Right atrium auricular region (tissue), 2 donors: Measurements from ENCODE around the gene COL11A2. TPM values are rescaled to one million over a fixed set of nuclear protein-coding genes. Genes with fewer than 3 reads are reported as not detected.

ENCODE experiments used
- DNase-seq: peaks from one replicate; pipeline ENCODE4 v3.0.0-alpha.2; 2019; ENCODE audit warnings: low spot score
- H3K27ac ChIP-seq, 2 donors: fragments of 200-600 bp; sonication (generic); 1 replicate in 1 of 2; 2 replicates in 1 of 2; pipeline ENCODE4 v1.5.1; 2016 to 2019
- H3K27me3 ChIP-seq, 2 donors: fragments of 200-600 bp; sonication (generic); one replicate each; pipeline versions ENCODE4 v1.5.1 to v1.6.0; 2017 to 2019
- H3K36me3 ChIP-seq: fragments of 200-600 bp; sonication (generic); one replicate; pipeline ENCODE4 v1.5.1; 2016
- H3K4me1 ChIP-seq, 2 donors: fragments of 200-600 bp; sonication (generic); one replicate each; pipeline versions ENCODE4 v1.5.1 to v1.6.0; 2017 to 2019
- H3K4me3 ChIP-seq, 2 donors: fragments of 200-600 bp; sonication (generic); 1 replicate in 1 of 2; 2 replicates in 1 of 2; pipeline ENCODE4 v1.5.1; 2017 to 2019; ENCODE audit warnings: mild to moderate bottlenecking in 1 of 2, moderate library complexity in 1 of 2
- H3K9me3 ChIP-seq, 2 donors: fragments of 200-600 bp; sonication (generic); one replicate each; pipeline ENCODE4 v1.5.1; 2019
- CTCF ChIP-seq, 2 donors: fragments of 200-600 bp; sonication (generic); IDR thresholded peaks; one replicate each; pipeline ENCODE4 v1.5.1; 2019; ENCODE audit warnings: antibody characterized with exemption in 2 of 2
- total RNA-seq, 2 donors: library from RNA; depleted of rRNA; stranded (reverse); fragments of >200 nt; gene quantifications; one replicate each; pipeline ENCODE4 v1.1.0, GENCODE V29; 2016

COL11A2 gene
- total RNA-seq, 2 donors from 2014 or later = 0.63 to 1.5 TPM

GRCh38 chr6:33217681-33218080 is 25.4 kb upstream of the COL11A2 start:
- TF ChIP-seq CTCF (IDR thresholded peaks at IDR 0.05) = no peak
- Histone ChIP-seq H3K27ac (no peak overlapping the region), H3K27me3 (no peaks in the 10 kb centered on the region), H3K4me1 (peaks cover 0 to 14% of the 10 kb centered on the region in 2 donors), H3K36me3 (no peaks in the 10 kb centered on the region), H3K9me3 (no peaks in the 10 kb centered on the region), H3K4me3 (no peak overlapping the region)
- no peak for DNase-seq

DNA sequence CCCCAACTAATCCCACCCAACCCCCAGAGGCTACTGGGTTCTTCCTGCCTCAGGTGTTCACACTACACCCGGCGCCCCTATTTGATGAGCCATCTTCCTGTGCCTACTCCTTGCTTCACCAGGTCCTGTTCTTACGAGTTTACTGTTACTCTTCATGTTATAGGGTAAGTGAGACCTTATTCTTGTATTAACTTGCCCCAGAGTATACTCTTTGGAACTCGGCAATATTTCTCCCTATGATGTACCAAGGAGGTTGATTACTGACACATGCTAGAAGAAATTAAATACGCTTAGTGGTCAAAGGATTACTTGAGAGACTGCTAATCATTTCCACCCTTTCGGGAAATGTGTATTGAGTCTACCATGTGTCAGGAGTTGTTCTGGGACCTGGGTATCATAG is 25.0 kb upstream of the COL11A2 start:
- no peak for DNase-seq
- no peak for TF ChIP-seq CTCF (IDR thresholded peaks at IDR 0.05)
- Histone ChIP-seq H3K27me3 (no peaks in the 10 kb centered on the region), H3K4me3 (no peak overlapping the region), H3K36me3 (no peaks in the 10 kb centered on the region), H3K9me3 (no peaks in the 10 kb centered on the region), H3K4me1 (peaks cover 0 to 18% of the 10 kb centered on the region in 2 donors), H3K27ac (no peak overlapping the region)

GRCh38 chr6:33216117-33216649 is 23.9 kb upstream of the COL11A2 start:
- DNase-seq = no peak
- Histone ChIP-seq H3K4me1 (peaks cover 0 to 19% of the 10 kb centered on the region in 2 donors), H3K9me3 (no peaks in the 10 kb centered on the region), H3K27ac (no peak overlapping the region), H3K36me3 (no peaks in the 10 kb centered on the region), H3K4me3 (no peak overlapping the region), H3K27me3 (no peaks in the 10 kb centered on the region)
- TF ChIP-seq CTCF (IDR thresholded peaks at IDR 0.05) = no peak

GRCh38 chr6:33215271-33216116 is 23.2 kb upstream of the COL11A2 start:
- H3K4me3 ChIP-seq = no peak overlapping the region
- H3K4me1 ChIP-seq = peaks cover 0 to 19% of the 10 kb centered on the region in 2 donors
- peaks cover 4% of the 10 kb centered on the region for H3K36me3 ChIP-seq
- H3K9me3 ChIP-seq = no peaks in the 10 kb centered on the region
- H3K27me3 ChIP-seq = no peaks in the 10 kb centered on the region
- H3K27ac ChIP-seq = no peak overlapping the region
- TF ChIP-seq CTCF (IDR thresholded peaks at IDR 0.05) = no peak
- DNase-seq = no peak

DNA sequence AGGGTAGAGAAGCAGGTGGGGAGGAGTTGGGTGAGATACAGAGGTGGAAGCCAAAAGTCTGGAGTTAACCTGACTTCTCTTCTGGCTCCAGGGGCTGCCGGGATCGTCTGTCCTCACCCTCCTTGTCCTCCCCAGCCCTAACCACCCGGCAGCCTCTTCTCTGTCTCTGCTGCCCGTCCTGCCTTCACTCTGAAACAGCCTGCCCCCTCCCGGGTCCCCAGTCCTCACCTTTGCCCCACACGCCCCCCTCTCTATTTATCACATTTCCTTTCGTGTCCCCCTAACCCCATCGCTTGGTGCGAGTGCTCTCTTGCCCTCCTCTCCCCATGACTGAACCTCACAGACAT is 21.7 kb upstream of the COL11A2 start:
- Histone ChIP-seq H3K4me3 (peak overlapping the region in 1 of 2 donors; percentile 61), H3K36me3 (peaks cover 14% of the 10 kb centered on the region), H3K27me3 (no peaks in the 10 kb centered on the region), H3K4me1 (peaks cover 0 to 22% of the 10 kb centered on the region in 2 donors), H3K27ac (no peak overlapping the region), H3K9me3 (no peaks in the 10 kb centered on the region)
- no peak for TF ChIP-seq CTCF (IDR thresholded peaks at IDR 0.05)
- DNase-seq = no peak
